ENCODE results near the gene ZNF292. TPM values are rescaled to one million over a fixed set of nuclear protein-coding genes. Genes with fewer than 3 reads are reported as not detected.

The ZNF292 gene
- total and polyA plus RNA-seq, 8 donors = 1.9 to 106 (median 21.1) TPM

DNA sequence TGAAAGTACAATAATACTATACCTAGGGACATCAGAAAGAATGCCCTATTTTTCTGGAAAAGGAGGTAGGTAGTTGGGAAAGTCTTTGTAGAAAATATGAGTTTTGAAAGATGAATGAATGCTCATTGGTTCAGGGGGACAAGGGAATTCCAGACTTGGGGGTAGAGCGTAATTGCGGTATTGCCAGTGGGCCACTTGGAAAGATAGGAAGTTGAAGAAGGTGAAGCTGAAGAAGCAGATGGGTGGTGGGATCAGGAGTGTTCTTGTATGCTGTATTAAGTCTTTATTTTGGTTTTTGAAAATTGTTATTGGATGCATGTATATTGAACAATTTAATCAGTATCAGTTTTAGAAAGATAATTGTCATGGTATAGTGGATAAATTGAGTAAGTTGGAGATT, 109.1 kb downstream of the ZNF292 start:
- H3K4me3 ChIP-seq = no peak overlapping the region
- H3K36me3 ChIP-seq = peaks cover 0 to 9% (median 5%) of the 10 kb centered on the region in 4 donors
- intact Hi-C loops (cut with DNase I; ENCODE audit: low total_unique reads) = no loop called here
- H3K9me3 ChIP-seq = no peaks in the 10 kb centered on the region
- H3K4me1 ChIP-seq = no peaks in the 10 kb centered on the region
- no peaks in the 10 kb centered on the region for H3K27me3 ChIP-seq
- 72 to 100% (median 98%) methylated on average over 2 of the region's 2 CpGs for WGBS, 5 donors
- no peak for TF ChIP-seq POLR2AphosphoS5 (IDR thresholded peaks at IDR 0.05)
- TF ChIP-seq, protein P1, sequence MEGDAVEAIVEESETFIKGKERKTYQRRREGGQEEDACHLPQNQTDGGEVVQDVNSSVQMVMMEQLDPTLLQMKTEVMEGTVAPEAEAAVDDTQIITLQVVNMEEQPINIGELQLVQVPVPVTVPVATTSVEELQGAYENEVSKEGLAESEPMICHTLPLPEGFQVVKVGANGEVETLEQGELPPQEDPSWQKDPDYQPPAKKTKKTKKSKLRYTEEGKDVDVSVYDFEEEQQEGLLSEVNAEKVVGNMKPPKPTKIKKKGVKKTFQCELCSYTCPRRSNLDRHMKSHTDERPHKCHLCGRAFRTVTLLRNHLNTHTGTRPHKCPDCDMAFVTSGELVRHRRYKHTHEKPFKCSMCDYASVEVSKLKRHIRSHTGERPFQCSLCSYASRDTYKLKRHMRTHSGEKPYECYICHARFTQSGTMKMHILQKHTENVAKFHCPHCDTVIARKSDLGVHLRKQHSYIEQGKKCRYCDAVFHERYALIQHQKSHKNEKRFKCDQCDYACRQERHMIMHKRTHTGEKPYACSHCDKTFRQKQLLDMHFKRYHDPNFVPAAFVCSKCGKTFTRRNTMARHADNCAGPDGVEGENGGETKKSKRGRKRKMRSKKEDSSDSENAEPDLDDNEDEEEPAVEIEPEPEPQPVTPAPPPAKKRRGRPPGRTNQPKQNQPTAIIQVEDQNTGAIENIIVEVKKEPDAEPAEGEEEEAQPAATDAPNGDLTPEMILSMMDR (IDR thresholded peaks at IDR 0.05) = no peak
- H3K27ac ChIP-seq = no peak overlapping the region
- DNase-seq = no peak

DNA sequence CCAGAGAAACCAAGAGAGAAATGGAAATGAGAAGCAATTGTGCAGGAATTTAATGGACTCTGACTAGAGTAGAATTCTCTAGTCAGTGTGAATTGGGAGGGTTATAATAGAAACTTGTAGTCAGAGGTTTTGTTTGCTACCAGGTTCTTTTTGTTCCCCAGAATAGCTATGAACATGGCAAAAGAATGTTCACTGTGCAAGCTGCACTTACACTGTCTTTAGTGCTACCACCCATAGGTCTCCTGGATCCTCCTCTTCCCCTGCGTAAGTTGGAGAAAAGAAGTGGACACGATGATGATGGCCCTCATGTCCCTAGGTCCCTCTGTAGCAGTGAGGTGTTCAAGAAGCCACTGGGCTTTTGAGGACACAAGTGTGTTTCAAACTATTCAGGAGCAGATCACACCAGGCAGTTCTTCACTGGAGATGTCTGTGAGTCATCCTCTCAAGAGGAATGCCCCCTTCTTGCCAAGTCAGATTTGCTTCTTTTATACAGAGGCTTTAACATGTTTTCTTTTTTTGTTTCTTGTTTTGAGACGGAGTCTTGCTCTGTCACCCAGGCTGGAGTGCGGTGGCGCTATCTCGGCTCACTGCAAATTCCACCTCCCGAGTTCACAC, 119.4 kb downstream of the ZNF292 start:
- intact Hi-C loops (cut with DNase I; ENCODE audit: low total_unique reads) = no loop called here
- WGBS, 5 donors = 73 to 85% (median 79%) methylated on average over 7 of the region's 7 CpGs

DNA sequence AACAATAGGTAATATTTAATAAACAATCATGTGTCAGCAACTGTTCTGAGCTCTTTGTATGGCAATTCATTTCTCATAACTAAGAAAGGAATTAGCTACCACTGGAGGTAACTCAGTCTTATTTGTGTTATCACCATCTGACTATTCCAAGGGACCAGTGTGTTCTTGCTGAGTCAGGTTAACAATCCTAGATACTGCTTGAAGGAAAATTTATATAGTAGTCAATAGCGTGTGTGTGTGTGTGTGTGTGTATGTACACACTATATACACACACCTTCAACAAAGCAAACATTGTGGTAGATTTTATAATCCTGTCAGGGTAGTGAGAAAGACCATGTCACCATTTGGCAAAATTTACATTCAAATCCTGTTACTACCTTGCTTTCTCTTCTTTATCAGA, 121.3 kb downstream of the ZNF292 start:
- H3K27me3 ChIP-seq = no peaks in the 10 kb centered on the region
- no peak for TF ChIP-seq POLR2AphosphoS5 (IDR thresholded peaks at IDR 0.05)
- TF ChIP-seq, protein P1 (IDR thresholded peaks at IDR 0.05) = no peak
- no peak for TF ChIP-seq EP300 (IDR thresholded peaks at IDR 0.05)
- TF ChIP-seq POLR2A (IDR thresholded peaks at IDR 0.05) = no peak
- intact Hi-C loops (cut with DNase I; ENCODE audit: low total_unique reads) = no loop called here
- H3K4me3 ChIP-seq = no peak overlapping the region
- WGBS, 5 donors = 30 to 69% (median 41%) methylated on average over 1 of the region's 1 CpG
- no peak overlapping the region for H3K27ac ChIP-seq
- peak in 1 of 2 donors; percentile 52 for DNase-seq
- no peaks in the 10 kb centered on the region for H3K9me3 ChIP-seq
- H3K4me1 ChIP-seq = peaks cover 0 to 7% (median 0%) of the 10 kb centered on the region in 4 donors
- no peaks in the 10 kb centered on the region for H3K36me3 ChIP-seq

More for the DNA sequence above, 119.4 kb downstream of the ZNF292 start:
- Histone ChIP-seq H3K9me3 (no peaks in the 10 kb centered on the region), H3K4me1 (peaks cover 0 to 7% (median 0%) of the 10 kb centered on the region in 4 donors), H3K27me3 (no peaks in the 10 kb centered on the region), H3K27ac (no peak overlapping the region), H3K4me3 (no peak overlapping the region), H3K36me3 (no peaks in the 10 kb centered on the region)
- TF ChIP-seq POLR2A (IDR thresholded peaks at IDR 0.05) (no peak), POLR2AphosphoS5 (IDR thresholded peaks at IDR 0.05) (no peak), EP300 (IDR thresholded peaks at IDR 0.05) (no peak)
- TF ChIP-seq, protein P1 (IDR thresholded peaks at IDR 0.05) = no peak
- DNase-seq = no peak

DNA sequence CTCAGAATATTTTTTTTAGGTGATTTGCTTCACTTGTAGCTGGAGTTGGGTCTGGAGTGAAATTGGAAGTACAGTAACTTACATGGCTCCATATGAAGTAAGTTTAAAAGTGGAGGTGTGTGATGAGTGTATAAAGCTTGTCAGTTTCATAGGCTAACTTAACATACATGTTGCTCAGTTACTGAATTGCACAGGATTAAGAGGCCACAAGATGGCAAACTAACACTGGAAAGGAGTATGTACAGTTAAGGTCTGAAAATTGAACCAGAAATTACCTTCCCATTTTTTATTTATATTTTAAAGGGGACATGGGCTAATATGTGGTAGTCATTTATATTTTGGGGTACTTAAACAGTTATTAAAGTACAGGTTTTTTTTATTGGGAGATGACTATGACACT, 121.8 kb downstream of the ZNF292 start:
- intact Hi-C loops (cut with DNase I; ENCODE audit: low total_unique reads) = no loop called here
- H3K27ac ChIP-seq = no peak overlapping the region
- DNase-seq = peak in 1 of 2 donors; percentile 28
- H3K27me3 ChIP-seq = no peaks in the 10 kb centered on the region
- H3K9me3 ChIP-seq = no peaks in the 10 kb centered on the region
- TF ChIP-seq POLR2AphosphoS5 (IDR thresholded peaks at IDR 0.05) = no peak
- TF ChIP-seq, protein P1 (IDR thresholded peaks at IDR 0.05) = no peak
- no peak for TF ChIP-seq EP300 (IDR thresholded peaks at IDR 0.05)
- TF ChIP-seq POLR2A (IDR thresholded peaks at IDR 0.05) = no peak
- H3K4me1 ChIP-seq = peaks cover 0 to 7% (median 0%) of the 10 kb centered on the region in 4 donors
- no peaks in the 10 kb centered on the region for H3K36me3 ChIP-seq
- no peak overlapping the region for H3K4me3 ChIP-seq

All from stomach (tissue), 9 donors.